Neural progenitor cell (in vitro differentiated cells): ENCODE measurements around the gene MEST. TPM values are rescaled to one million over a fixed set of nuclear protein-coding genes. Genes with fewer than 3 reads are reported as not detected.
A peak's percentile ranks its signal among the peaks of the same experiment; 100 is the strongest.

Experiments used
- DNase-seq: peaks from one replicate; pipeline ENCODE4 v3.0.0-alpha.2; 2016; ENCODE audit warnings: low spot score
- H2AFZ ChIP-seq: fragments of 200-600 bp; sonication (generic); replicated peaks from 2 replicates; pipeline ENCODE4 v1.6.1; 2016; ENCODE audit warnings: antibody characterized with exemption
- H3F3A ChIP-seq: fragments of 200-600 bp; sonication (generic); 2 replicates; pipeline ENCODE4 v1.6.1; 2016; ENCODE audit warnings: antibody characterized with exemption, low read depth
- H3K27ac ChIP-seq: fragments of 200-600 bp; sonication (generic); 2 replicates; pipeline ENCODE4 v1.5.1; 2016; ENCODE audit warnings: mild to moderate bottlenecking
- H3K27me3 ChIP-seq: fragments of 200-600 bp; sonication (generic); 2 replicates; pipeline ENCODE4 v1.6.1; 2016; ENCODE audit warnings: mild to moderate bottlenecking, moderate library complexity
- H3K36me3 ChIP-seq: fragments of 200-600 bp; sonication (generic); 2 replicates; pipeline ENCODE4 v1.5.1; 2016
- H3K4me1 ChIP-seq: fragments of 200-600 bp; sonication (generic); 2 replicates; pipeline ENCODE4 v1.6.1; 2016; ENCODE audit warnings: mixed run types
- H3K4me2 ChIP-seq: fragments of 200-600 bp; sonication (generic); 2 replicates; pipeline ENCODE4 v1.6.1; 2016
- H3K4me3 ChIP-seq: fragments of 200-600 bp; sonication (generic); 2 replicates; pipeline ENCODE4 v1.5.1; 2016
- H3K79me2 ChIP-seq: fragments of 200-600 bp; sonication (generic); 2 replicates; pipeline ENCODE4 v1.6.1; 2016; ENCODE audit warnings: low read depth
- H3K9ac ChIP-seq: fragments of 200-600 bp; sonication (generic); 2 replicates; pipeline ENCODE4 v1.6.1; 2016
- H3K9me3 ChIP-seq: fragments of 200-600 bp; sonication (generic); 2 replicates; pipeline ENCODE4 v1.5.1; 2016; ENCODE audit warnings: low read depth
- H4K20me1 ChIP-seq: fragments of 200-600 bp; sonication (generic); 2 replicates; pipeline ENCODE4 v1.6.1; 2016; ENCODE audit warnings: low read depth
- H3K27ac Mint-ChIP-seq: 3 replicates; pipeline ENCODE4 v1.8.0; 2021; ENCODE audit warnings: mixed read lengths
- H3K27me3 Mint-ChIP-seq: 2 replicates; pipeline ENCODE4 v1.8.0; 2022; ENCODE audit warnings: low read depth, mild to moderate bottlenecking, inconsistent platforms, moderate library complexity, mixed read lengths; ENCODE audit not compliant: insufficient read depth
- H3K36me3 Mint-ChIP-seq: 3 replicates; pipeline ENCODE4 v1.8.0; 2021; ENCODE audit warnings: mixed read lengths
- H3K4me1 Mint-ChIP-seq: 3 replicates; pipeline ENCODE4 v1.8.0; 2021; ENCODE audit warnings: mixed read lengths
- H3K4me3 Mint-ChIP-seq: 3 replicates; pipeline ENCODE4 v1.8.0; 2021; ENCODE audit warnings: mild to moderate bottlenecking, moderate library complexity, mixed read lengths
- H3K9me3 Mint-ChIP-seq: 3 replicates; pipeline ENCODE4 v1.8.0; 2020; ENCODE audit warnings: mixed read lengths
- EZH2 ChIP-seq: fragments of 200-600 bp; sonication (generic); IDR thresholded peaks from 2 replicates; pipeline ENCODE4 v1.6.1; 2017; ENCODE audit warnings: antibody characterized with exemption, mild to moderate bottlenecking, moderate library complexity
- EZH2phosphoT487 ChIP-seq: fragments of 200-600 bp; sonication (generic); IDR thresholded peaks from 2 replicates; pipeline ENCODE4 v1.6.1; 2017; ENCODE audit warnings: antibody characterized with exemption
- total RNA-seq: library from RNA; depleted of rRNA; stranded (reverse); fragments of >200 nt; gene quantifications from 2 replicates; pipeline ENCODE4 v1.2.3, GENCODE V29; 2015; ENCODE audit warnings: low replicate concordance
- TF ChIP-seq, protein P1 (sequence below): fragments of 200-600 bp; sonication (generic); IDR thresholded peaks from 2 replicates; pipeline ENCODE4 v1.5.1; 2017; ENCODE audit warnings: antibody characterized with exemption, mild to moderate bottlenecking

Gene MEST
- total RNA-seq, 1 donor from 2014 or later = 431 TPM

DNA sequence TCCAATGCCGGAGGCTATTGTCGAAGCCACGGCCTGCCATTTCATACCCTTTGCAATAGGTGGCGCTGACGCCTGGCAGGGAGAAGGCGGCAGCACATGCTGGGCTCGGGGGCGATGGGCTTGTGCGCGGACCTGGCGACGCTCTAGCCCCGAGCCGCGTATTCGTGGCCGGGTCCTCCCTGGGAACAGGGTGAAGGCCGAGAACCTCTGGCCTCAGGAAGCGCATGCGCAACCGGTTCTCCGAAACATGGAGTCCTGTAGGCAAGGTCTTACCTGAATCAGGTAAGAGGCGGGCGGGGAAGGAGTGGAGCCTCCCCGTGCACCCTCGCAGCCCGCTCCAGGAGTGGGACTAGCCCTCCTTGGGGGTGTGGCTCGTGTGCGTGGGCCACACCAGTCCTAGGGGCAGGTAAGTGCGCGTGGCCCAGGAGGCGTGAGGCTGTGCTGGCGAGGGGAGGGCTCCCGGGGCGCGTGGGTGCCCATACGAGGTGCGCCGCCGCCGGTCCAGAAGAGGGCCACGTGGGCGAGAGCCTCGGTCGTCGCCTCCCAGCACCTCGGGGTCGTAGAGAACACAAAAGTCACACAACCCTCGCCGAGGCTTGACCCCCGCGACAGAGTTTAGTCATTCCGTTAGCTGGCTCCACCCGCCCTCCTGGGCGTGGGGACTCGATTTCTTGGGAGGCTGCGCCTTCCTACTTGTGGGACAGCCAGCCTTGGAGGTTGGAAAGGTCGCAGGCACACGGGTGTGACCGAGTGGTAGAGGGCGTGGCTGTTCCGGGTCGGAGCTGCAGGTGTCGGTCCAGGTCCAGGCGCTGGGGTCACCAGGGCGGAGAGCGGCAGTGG, 5.6 kb upstream of the MEST start:
- Histone ChIP-seq H4K20me1 (no peaks in the 10 kb centered on the region), H3K4me3 (peak overlapping the region; percentile 48), H3K27me3 (no peaks in the 10 kb centered on the region), H3F3A (peaks cover 21% of the 10 kb centered on the region), H3K27ac (no peak overlapping the region), H3K9ac (no peak overlapping the region), H3K4me1 (peaks cover 15% of the 10 kb centered on the region), H3K9me3 (no peaks in the 10 kb centered on the region), H3K79me2 (peaks cover 20% of the 10 kb centered on the region), H3K36me3 (no peaks in the 10 kb centered on the region), H3K4me2 (peak overlapping the region; percentile 74), H2AFZ (peak overlapping the region; percentile 92)
- peaks cover 19% of the 10 kb centered on the region for H3K27me3 Mint-ChIP-seq
- peak overlapping the region; percentile 79 for H3K4me3 Mint-ChIP-seq
- DNase-seq = peak; percentile 88
- no peak for TF ChIP-seq EZH2
- TF ChIP-seq, protein P1, sequence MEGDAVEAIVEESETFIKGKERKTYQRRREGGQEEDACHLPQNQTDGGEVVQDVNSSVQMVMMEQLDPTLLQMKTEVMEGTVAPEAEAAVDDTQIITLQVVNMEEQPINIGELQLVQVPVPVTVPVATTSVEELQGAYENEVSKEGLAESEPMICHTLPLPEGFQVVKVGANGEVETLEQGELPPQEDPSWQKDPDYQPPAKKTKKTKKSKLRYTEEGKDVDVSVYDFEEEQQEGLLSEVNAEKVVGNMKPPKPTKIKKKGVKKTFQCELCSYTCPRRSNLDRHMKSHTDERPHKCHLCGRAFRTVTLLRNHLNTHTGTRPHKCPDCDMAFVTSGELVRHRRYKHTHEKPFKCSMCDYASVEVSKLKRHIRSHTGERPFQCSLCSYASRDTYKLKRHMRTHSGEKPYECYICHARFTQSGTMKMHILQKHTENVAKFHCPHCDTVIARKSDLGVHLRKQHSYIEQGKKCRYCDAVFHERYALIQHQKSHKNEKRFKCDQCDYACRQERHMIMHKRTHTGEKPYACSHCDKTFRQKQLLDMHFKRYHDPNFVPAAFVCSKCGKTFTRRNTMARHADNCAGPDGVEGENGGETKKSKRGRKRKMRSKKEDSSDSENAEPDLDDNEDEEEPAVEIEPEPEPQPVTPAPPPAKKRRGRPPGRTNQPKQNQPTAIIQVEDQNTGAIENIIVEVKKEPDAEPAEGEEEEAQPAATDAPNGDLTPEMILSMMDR = peak; percentile 62
- peaks cover 17% of the 10 kb centered on the region for H3K36me3 Mint-ChIP-seq
- peaks cover 24% of the 10 kb centered on the region for H3K9me3 Mint-ChIP-seq
- H3K27ac Mint-ChIP-seq = peak overlapping the region; percentile 57
- peaks cover 39% of the 10 kb centered on the region for H3K4me1 Mint-ChIP-seq

GRCh38 chr7:130486954-130487436, 4.9 kb upstream of the MEST start:
- Mint-ChIP-seq H3K9me3 (peaks cover 24% of the 10 kb centered on the region), H3K27ac (peak overlapping the region; percentile 57), H3K36me3 (peaks cover 18% of the 10 kb centered on the region), H3K27me3 (peaks cover 19% of the 10 kb centered on the region), H3K4me3 (peak overlapping the region; percentile 79), H3K4me1 (peaks cover 36% of the 10 kb centered on the region)
- Histone ChIP-seq H3K9ac (no peak overlapping the region), H3K79me2 (peaks cover 25% of the 10 kb centered on the region), H4K20me1 (no peaks in the 10 kb centered on the region), H3K4me1 (peaks cover 15% of the 10 kb centered on the region), H3K4me2 (peak overlapping the region; percentile 74), H3K4me3 (peak overlapping the region; percentile 48), H2AFZ (peak overlapping the region; percentile 92), H3F3A (peaks cover 22% of the 10 kb centered on the region), H3K27ac (no peak overlapping the region), H3K36me3 (no peaks in the 10 kb centered on the region), H3K27me3 (no peaks in the 10 kb centered on the region), H3K9me3 (no peaks in the 10 kb centered on the region)
- no peak for TF ChIP-seq EZH2phosphoT487
- TF ChIP-seq EZH2 = no peak
- TF ChIP-seq, protein P1 = no peak
- DNase-seq = no peak

DNA sequence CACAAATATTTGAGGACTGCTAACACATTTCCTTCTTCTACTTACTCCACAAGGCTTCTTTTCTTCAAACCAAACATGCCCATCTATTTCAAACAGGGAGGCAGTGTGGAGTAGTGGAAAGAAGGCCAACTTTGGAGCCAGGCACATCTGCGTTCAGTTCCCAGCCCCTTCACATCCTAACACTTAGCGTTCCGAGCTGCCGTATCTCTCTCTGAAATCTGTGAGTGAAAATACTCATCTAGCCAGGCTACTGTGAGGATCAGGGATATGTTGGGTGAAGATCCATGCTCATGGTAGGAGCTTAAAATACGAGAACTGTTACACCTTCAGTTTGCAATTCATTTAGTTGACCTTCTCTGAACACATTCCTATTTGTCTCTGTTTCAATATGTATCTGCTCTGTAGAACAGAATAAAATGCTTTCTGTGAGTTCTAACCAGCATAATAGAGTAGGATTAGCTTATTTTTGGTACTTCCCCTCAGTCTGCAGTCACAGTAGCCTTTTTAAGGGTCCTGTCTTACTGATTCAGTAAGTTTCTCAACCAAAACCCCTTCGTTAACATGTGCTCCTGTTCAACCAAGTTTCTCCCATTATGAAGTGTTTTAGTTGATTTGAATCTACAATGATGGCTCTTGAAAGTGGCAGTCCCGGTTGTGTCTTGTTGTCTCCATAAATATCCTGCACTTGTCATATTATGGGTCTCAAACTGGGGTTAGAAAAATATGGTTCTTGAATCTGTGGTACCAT, 3.3 kb upstream of the MEST start:
- Histone ChIP-seq H3F3A (peaks cover 22% of the 10 kb centered on the region), H3K79me2 (peaks cover 40% of the 10 kb centered on the region), H3K9me3 (no peaks in the 10 kb centered on the region), H2AFZ (no peak overlapping the region), H3K36me3 (no peaks in the 10 kb centered on the region), H3K4me1 (peaks cover 15% of the 10 kb centered on the region), H4K20me1 (peaks cover 12% of the 10 kb centered on the region), H3K27ac (no peak overlapping the region), H3K27me3 (peaks cover 12% of the 10 kb centered on the region), H3K9ac (no peak overlapping the region), H3K4me3 (no peak overlapping the region), H3K4me2 (no peak overlapping the region)
- Mint-ChIP-seq H3K27ac (peak overlapping the region; percentile 86), H3K27me3 (peaks cover 26% of the 10 kb centered on the region), H3K9me3 (peaks cover 30% of the 10 kb centered on the region), H3K4me3 (peak overlapping the region; percentile 12), H3K4me1 (peaks cover 33% of the 10 kb centered on the region), H3K36me3 (peaks cover 25% of the 10 kb centered on the region)
- TF ChIP-seq, protein P1 = no peak
- TF ChIP-seq EZH2 = no peak
- TF ChIP-seq EZH2phosphoT487 = no peak
- DNase-seq = no peak
